Skeletal muscle tissue (tissue), 4 donors: ENCODE results near the gene SKI. TPM values are rescaled to one million over a fixed set of nuclear protein-coding genes. Genes with fewer than 3 reads are reported as not detected.
"Not testable (repeated sequence)": the region's sequence is repeated elsewhere in the genome, so short reads cannot be mapped to it uniquely, and the experiment has no call there.

Source experiments
- H3K27ac ChIP-seq: one replicate; pipeline ENCODE4 v1.7.0; 2013; ENCODE audit warnings: mild to moderate bottlenecking, low read depth, low read length, inconsistent platforms
- H3K27me3 ChIP-seq, 3 donors: one replicate each; pipeline ENCODE4 v1.7.0; 2013; ENCODE audit warnings: low read length in 3 of 3; ENCODE audit not compliant: control insufficient read depth in 3 of 3, insufficient read depth in 3 of 3
- H3K36me3 ChIP-seq, 3 donors: one replicate each; pipeline ENCODE4 v1.7.0; 2013; ENCODE audit warnings: low read length in 3 of 3; ENCODE audit not compliant: control insufficient read depth in 3 of 3, insufficient read depth in 3 of 3
- H3K4me1 ChIP-seq, 3 donors: one replicate each; pipeline ENCODE4 v1.7.0; 2013; ENCODE audit warnings: low read length in 3 of 3, mild to moderate bottlenecking in 3 of 3; ENCODE audit not compliant: control insufficient read depth in 3 of 3, insufficient read depth in 3 of 3
- H3K4me3 ChIP-seq, 3 donors: one replicate each; pipeline ENCODE4 v1.7.0; 2013; ENCODE audit warnings: low read length in 3 of 3
- H3K9ac ChIP-seq, 3 donors: one replicate each; pipeline ENCODE4 v1.7.0; 2013; ENCODE audit warnings: low read length in 3 of 3, mild to moderate bottlenecking in 3 of 3, moderate library complexity in 2 of 3, low read depth in 1 of 3
- H3K9me3 ChIP-seq, 3 donors: one replicate each; pipeline ENCODE4 v1.7.0; 2013; ENCODE audit warnings: low read length in 3 of 3; ENCODE audit not compliant: control insufficient read depth in 3 of 3
- total RNA-seq: library from RNA; depleted of rRNA; stranded (reverse); fragments of >200 nt; gene quantifications from one replicate; pipeline ENCODE4 v1.2.3, GENCODE V29; 2014
- donor health status: Osteomylitis.

SKI gene
- total RNA-seq, 1 donor from 2014 or later = 19.3 TPM

GRCh38 chr1:2247045-2247394 lies 18.9 kb downstream of the SKI start:
- H3K9ac ChIP-seq, H3K9me3 ChIP-seq, H3K27ac ChIP-seq, H3K27me3 ChIP-seq, H3K36me3 ChIP-seq, H3K4me3 ChIP-seq: not testable (repeated sequence)
- H3K4me1 ChIP-seq = peaks cover 73 to 81% (median 75%) of the 10 kb centered on the region in 3 donors

- no peak overlapping the region for H3K4me3 ChIP-seq
- no peaks in the 10 kb centered on the region for H3K27me3 ChIP-seq
- no peak overlapping the region for H3K27ac ChIP-seq
- peaks cover 74 to 82% (median 76%) of the 10 kb centered on the region in 3 donors for H3K4me1 ChIP-seq
- H3K36me3 ChIP-seq = no peaks in the 10 kb centered on the region
- peak overlapping the region in 1 of 3 donors; percentile 54 for H3K9ac ChIP-seq
- H3K9me3 ChIP-seq = no peaks in the 10 kb centered on the region
Observed at GRCh38 chr1:2247760-2248126, 19.6 kb downstream of the SKI start.

GRCh38 chr1:2248127-2248826 lies 20.2 kb downstream of the SKI start:
- peaks cover 68 to 79% (median 71%) of the 10 kb centered on the region in 3 donors for H3K4me1 ChIP-seq
- H3K27me3 ChIP-seq = no peaks in the 10 kb centered on the region
- H3K9me3 ChIP-seq = no peaks in the 10 kb centered on the region
- peaks cover 0 to under 1% (median 0%) of the 10 kb centered on the region in 3 donors for H3K36me3 ChIP-seq
- peak overlapping the region in 1 of 3 donors; percentile 54 for H3K9ac ChIP-seq
- no peak overlapping the region for H3K4me3 ChIP-seq
- no peak overlapping the region for H3K27ac ChIP-seq

DNA sequence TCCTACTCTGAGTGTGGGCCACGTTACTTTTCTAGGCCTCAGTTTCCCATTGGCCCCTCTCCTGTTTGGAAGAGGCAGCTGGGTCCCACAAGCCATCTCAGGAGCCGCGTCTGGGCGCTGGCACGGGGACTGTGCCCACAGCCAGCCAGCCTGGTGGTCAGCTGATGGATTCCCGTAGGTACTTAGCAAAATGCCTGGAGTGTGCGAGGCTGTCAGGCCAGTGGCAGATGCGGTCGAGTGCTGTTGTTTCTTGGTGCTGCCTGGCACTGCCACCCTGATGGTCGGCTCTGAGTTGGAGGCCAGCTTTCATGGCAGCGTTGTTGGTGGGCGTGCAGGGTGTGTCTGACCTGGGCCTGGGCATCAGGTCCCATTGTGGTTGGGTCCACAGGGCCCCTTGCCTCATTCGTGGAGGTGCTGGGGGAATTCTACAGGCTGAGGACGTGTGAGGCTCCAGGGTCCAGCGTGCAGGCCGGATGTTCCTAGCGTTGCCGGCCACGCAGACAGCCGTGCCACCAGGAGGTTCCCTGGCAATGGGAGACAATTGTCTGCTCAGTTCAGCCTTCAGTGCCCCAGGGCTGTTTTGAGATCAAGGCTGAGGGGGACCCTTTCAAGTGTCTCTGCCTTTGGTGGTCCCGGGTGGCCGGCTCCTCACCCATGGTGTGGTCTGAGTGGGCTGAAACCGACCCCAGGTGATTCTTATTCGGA lies 20.9 kb downstream of the SKI start:
- peaks cover 63 to 81% (median 67%) of the 10 kb centered on the region in 3 donors for H3K4me1 ChIP-seq
- peak overlapping the region in 1 of 3 donors; percentile 45 for H3K9ac ChIP-seq
- H3K36me3 ChIP-seq = peaks cover 0 to 3% (median 0%) of the 10 kb centered on the region in 3 donors
- no peak overlapping the region for H3K27ac ChIP-seq
- H3K27me3 ChIP-seq = no peaks in the 10 kb centered on the region
- H3K4me3 ChIP-seq = no peak overlapping the region
- no peaks in the 10 kb centered on the region for H3K9me3 ChIP-seq

GRCh38 chr1:2249559-2249906 lies 21.4 kb downstream of the SKI start:
- H3K27ac ChIP-seq = no peak overlapping the region
- H3K4me1 ChIP-seq = peaks cover 66 to 86% (median 72%) of the 10 kb centered on the region in 3 donors
- no peak overlapping the region for H3K4me3 ChIP-seq
- peak overlapping the region in 1 of 3 donors; percentile 45 for H3K9ac ChIP-seq
- no peaks in the 10 kb centered on the region for H3K27me3 ChIP-seq
- peaks cover 0 to 8% (median 0%) of the 10 kb centered on the region in 3 donors for H3K36me3 ChIP-seq
- H3K9me3 ChIP-seq = no peaks in the 10 kb centered on the region

- Histone ChIP-seq H3K36me3 (peaks cover 0 to 8% (median 0%) of the 10 kb centered on the region in 3 donors), H3K4me1 (peaks cover 68 to 93% (median 69%) of the 10 kb centered on the region in 3 donors), H3K4me3 (no peak overlapping the region), H3K27me3 (no peaks in the 10 kb centered on the region), H3K9ac (peak overlapping the region in 1 of 3 donors; percentile 25), H3K9me3 (peaks cover 0 to 3% (median 0%) of the 10 kb centered on the region in 3 donors), H3K27ac (no peak overlapping the region)
Observed at GRCh38 chr1:2250721-2251281, 22.7 kb downstream of the SKI start.

GRCh38 chr1:2251363-2251762 lies 23.2 kb downstream of the SKI start:
- no peaks in the 10 kb centered on the region for H3K27me3 ChIP-seq
- peak overlapping the region in 1 of 3 donors; percentile 60 for H3K9ac ChIP-seq
- H3K4me3 ChIP-seq = peak overlapping the region in 2 of 3 donors; percentile 23 to 29
- H3K36me3 ChIP-seq = peaks cover 0 to 8% (median 0%) of the 10 kb centered on the region in 3 donors
- peaks cover 64 to 93% (median 65%) of the 10 kb centered on the region in 3 donors for H3K4me1 ChIP-seq
- H3K9me3 ChIP-seq = peaks cover 0 to 3% (median 0%) of the 10 kb centered on the region in 3 donors
- no peak overlapping the region for H3K27ac ChIP-seq

GRCh38 chr1:2251786-2252185 lies 23.7 kb downstream of the SKI start:
- Histone ChIP-seq H3K9ac (peak overlapping the region in 1 of 3 donors; percentile 60), H3K27ac (no peak overlapping the region), H3K36me3 (peaks cover 0 to 8% (median 0%) of the 10 kb centered on the region in 3 donors), H3K4me3 (peak overlapping the region in 2 of 3 donors; percentile 23 to 29), H3K9me3 (peaks cover 0 to 3% (median 0%) of the 10 kb centered on the region in 3 donors), H3K4me1 (peaks cover 64 to 93% (median 66%) of the 10 kb centered on the region in 3 donors), H3K27me3 (no peaks in the 10 kb centered on the region)

DNA sequence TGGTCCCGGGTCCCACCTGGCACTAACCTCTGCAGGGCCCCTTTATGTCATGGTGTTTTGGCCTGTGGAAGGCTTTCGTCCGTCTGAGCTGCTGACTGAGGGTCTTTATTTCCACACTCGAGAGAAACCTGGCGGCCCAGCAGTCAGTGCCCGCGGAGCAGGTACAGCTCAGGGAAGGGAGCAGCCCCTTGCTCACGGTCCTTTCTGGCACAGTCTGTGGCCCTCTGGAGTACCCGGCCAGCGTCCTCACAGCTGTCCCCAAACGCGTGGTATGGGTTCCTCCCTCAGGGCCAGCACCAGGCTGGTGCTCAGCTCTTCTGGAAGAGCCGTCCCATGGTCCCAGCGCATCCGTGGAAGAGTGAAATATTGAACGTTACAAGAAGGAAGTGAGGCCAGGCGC lies 24.3 kb downstream of the SKI start:
- H3K4me3 ChIP-seq = no peak overlapping the region
- peaks cover 0 to 3% (median 0%) of the 10 kb centered on the region in 3 donors for H3K9me3 ChIP-seq
- peaks cover 63 to 88% (median 67%) of the 10 kb centered on the region in 3 donors for H3K4me1 ChIP-seq
- no peak overlapping the region for H3K27ac ChIP-seq
- peaks cover 0 to 8% (median 0%) of the 10 kb centered on the region in 3 donors for H3K36me3 ChIP-seq
- peak overlapping the region in 1 of 3 donors; percentile 33 for H3K9ac ChIP-seq
- H3K27me3 ChIP-seq = no peaks in the 10 kb centered on the region
